H4 (cell line): ENCODE data around the gene PTER. TPM values are rescaled to one million over a fixed set of nuclear protein-coding genes. Genes with fewer than 3 reads are reported as not detected.
A peak's percentile ranks its signal among the peaks of the same experiment; 100 is the strongest.

Experiments
- DNase-seq: peaks from one replicate; pipeline ENCODE4 v3.0.0-alpha.2; 2015; ENCODE audit warnings: low spot score
- total RNA-seq: library from RNA; depleted of rRNA; stranded (reverse); fragments of >200 nt; shearing (Covaris generic); gene quantifications from 2 replicates; pipeline ENCODE4 v1.2.3, GENCODE V29; 2014; rRNA removed

Gene PTER, protein sequence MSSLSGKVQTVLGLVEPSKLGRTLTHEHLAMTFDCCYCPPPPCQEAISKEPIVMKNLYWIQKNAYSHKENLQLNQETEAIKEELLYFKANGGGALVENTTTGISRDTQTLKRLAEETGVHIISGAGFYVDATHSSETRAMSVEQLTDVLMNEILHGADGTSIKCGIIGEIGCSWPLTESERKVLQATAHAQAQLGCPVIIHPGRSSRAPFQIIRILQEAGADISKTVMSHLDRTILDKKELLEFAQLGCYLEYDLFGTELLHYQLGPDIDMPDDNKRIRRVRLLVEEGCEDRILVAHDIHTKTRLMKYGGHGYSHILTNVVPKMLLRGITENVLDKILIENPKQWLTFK
- 0.14 TPM in 1 of 2 replicates, not detected in the other for total RNA-seq

DNA sequence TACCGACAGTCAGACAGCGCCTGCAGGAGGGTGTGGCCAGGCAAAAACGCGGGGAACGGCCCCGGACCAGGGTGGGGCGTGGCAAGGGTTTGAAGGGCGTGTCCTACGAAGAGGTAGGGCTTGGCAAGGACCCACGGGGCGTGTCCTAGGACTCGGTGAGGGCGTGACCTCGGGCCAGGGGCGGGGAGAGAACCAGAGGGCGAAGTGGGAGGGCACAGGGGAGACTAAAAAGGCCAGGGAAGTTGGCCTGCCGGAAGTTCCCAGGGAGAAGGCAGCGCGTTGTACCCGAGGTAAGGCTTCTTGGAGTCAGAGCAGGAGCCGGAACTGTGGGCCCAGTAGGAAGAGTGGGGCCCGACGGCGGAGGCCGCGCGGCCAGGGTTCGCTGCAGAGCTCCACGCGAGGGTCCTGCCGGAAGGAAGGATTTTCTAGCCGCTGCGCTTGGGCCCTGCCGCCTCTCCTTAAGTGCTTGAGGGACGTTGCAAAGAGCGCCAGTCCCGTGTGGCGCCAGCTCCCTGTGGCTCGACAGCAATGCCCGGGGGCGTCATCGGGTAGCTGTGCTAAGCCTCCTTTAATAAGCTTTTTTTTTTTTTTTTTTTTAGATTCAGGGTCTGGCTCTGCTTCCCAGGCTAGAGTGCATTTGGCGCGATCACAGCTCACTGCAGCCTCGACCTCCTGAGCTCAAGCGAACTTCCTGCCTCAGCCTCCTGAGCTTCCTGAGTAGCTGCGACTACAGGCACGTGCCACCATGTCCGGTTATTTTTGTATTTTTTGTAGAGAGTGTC, at the start of gene PTER:
Gene PTER, plus strand, starts transcription at position 253 of the 782 bp plus-strand sequence. CDS start 47,375 bp downstream, outside the sequence.
- DNase-seq: peak; percentile 2

DNA sequence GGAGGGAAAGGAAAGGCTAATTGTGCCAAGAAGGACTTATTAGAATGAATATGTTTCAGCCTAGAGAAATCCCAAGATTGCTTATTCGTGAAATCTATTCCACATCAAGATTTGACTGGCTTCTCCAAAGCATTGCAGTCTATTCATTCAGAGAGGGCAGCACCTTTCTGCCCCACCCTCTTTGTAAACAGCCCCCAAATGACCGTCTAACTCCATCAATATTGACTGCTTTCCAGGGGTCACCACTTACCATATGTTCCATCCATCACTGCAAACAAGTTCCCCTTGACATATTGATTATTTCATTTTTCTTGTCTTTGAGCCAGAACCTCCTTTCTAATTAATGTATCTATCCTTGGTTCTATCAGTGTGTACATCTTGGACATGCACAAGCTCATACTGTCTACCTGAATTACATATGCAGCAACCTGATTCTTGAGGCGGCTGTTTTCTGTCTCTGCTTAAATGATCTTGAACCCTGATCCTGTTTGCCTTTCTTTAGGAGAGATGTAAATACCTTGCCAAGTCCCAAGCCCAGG, 44.2 kb upstream of the PTER start:
- no peak for DNase-seq

DNA sequence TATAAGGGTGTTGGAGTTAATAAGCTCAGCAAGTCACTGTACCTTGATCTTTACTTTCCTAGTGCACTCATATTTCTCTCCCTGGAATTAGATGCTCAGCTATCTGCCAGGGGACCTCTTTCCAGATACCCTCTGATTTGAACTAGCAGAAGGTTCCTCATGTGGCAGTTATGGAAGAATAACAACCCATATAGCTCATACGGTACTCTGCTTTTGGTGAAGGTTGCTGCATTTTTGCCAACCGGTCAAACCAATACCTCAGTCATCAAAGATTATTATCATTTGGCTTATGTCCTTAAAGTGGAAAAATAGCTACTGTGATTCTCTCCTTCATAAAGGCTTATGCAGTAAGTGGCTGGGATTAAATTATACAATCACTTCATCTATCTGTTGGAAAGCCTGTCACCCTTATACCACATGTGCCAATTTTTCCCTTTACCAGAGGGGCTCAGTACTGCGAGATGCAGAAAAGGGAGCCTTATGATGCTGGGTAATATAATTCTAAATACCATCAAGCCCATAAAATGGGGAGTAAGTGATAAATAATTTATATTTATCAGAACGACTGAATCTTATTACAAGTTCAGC, 43.4 kb upstream of the PTER start:
- no peak for DNase-seq

DNA sequence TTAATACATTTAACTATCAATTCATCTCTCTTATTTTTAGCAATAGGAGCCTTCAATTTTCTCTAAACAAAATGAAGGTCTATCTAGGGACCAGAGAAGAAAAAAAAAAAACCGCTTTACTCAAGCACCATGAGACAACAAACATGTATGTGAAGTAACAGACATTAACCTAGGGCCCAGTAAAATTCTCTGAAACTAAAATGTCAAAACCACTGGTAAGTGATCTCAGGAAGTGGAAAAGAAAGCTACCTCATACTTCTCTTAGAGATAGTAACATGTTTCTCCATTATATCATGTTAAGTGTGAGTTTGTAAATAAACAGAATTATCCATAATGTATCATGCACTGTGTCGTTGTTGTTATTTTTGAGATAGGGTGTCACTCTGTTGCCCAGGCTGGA, 35.4 kb upstream of the PTER start:
- no peak for DNase-seq

DNA sequence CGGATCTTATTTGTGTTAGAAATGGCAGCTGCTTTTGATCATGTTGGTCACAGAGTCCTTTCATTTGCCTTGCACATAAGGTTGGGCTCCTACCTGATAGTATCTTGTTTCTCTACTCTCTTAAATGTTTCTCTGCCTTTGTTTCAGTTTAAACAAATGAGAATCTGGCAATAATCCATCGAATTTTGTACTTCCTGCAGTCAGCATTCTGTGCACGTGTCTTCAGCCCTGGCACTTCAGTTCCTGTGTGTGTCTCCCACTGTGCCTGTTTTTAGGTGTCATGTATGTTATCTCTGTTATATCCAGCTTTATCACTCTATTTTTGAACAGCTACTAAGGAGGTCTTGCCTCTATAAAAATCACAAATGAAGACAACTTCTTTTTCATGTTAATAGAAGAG, 28.4 kb upstream of the PTER start:
- no peak for DNase-seq

DNA sequence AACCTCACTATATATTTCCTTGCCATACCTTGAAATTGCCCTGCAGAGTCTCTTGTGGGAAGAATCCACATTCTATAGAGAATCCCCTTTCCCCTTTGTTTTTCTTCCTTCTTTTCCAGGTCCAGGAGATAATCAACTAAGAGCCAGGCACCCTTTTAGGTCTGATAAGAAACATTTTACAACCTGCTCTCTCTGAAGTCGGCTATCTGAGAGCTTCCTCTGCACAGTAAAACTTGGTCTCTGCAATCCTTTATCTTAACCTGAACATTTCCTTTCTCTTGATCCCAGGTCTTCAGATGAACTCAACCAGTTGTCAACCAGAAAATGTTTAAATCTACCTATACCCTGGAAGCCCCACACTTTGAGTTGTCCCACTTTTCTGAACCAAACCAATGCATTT, 19.5 kb upstream of the PTER start:
- no peak for DNase-seq

DNA sequence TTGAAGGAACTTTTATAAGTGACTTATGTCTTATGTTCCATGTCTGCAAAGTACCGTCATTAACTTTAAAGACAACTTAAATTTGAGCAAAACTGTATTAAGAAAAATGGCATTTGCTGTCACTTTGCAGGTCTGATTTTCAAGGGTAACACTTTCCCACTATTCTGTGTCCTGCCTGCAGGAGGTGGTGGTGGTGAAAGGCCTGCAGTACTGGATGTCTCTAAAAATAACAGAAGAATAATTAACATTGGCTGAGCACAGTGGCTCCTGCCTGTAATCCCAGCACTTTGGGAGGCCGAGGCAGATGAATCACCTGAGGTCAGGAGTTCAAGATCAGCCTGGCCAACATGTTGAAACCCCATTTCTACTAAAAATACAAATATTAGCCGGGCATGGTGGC, 13.2 kb upstream of the PTER start:
- no peak for DNase-seq

DNA sequence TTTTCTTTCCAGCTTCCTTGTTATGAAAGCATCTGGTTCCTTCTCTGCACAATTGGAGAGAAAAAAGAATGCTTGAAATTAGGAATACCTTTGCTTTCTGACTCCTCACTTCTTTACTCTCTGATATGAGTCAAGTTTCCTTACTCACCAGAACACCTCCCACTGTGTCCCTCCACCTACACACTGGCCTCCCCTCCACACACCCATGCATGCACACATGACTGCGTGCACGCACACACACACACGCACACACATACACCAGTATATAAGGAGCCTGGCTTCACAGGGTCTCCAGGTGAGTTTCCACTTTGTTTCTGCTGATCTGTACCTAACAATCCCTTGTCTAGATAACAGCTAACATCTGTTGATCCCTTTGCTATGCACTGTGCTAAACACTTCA, 11.4 kb upstream of the PTER start:
- DNase-seq: no peak

DNA sequence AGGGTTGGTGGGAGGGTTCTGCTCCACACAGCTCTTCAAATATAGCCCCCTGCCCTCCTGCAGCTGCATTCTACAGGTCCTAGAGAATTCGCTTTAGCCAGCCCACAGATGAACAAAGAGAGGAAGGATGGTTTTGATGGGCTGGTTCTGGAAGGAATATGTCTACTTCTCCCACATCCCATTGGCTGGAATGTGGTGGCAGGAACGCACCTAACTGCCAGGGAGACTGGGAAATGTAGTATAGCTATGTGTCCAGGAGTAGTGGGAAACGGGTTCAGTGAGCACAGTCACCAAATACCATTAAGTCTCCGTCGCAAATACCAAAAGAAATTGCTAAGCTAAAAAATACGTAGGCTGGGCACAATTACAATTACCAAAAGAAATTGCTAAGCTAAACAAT, 7.3 kb upstream of the PTER start:
- no peak for DNase-seq

DNA sequence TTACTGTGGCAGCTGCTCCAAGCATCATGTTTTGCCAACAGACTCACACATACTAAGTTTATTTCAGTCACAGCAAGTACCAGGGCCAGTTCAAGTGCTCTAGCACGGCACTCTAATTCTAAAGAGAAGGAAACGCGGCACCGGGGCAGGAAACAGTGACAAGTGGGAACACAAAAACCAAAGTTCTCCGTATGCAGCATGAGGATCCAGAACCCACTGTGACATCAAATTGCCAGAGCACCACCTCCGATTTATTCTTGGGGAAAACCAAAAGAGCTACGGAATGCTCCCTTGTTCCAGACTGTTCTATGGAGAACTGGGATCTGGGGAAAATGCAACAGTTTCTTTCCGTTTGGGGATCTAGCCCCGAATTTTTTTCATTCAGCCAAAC, 448 bp upstream of the PTER start:
- DNase-seq: no peak

DNA sequence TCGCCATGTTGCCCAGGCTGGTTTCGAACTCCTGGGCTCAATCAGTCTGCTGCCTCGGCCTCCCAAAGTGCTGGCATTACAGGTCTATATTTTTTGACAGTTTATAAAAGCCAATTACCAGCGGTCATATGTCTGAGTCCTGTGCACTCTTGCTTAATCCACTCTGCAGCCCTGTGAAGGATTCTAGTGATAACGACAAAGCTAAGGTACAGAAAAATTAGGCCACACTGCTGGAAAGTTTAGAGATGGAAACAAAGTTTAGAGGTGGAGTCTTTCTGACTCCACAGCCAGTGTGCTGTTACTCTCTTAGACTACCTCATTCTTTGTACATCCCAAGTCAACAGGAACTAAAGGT, 707 bp downstream of the PTER start:
- DNase-seq: no peak

DNA sequence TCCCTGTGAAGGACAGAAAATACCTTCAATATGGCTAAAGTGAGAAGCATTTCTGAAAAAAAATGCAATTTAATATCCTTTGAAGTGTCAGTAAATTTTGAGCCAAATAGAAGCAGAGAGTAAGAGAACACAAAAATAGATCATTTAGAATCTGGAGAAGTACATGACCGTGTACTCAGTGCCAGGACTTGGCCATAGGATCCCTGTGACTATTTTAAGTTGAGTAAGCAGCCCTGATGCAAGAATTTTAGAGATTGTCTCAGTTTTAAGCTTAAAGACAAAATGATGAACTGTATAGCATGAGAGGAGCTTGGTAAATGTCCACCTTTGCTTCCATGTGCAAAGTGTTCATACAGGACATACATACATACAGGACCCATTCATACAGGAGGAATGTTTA, 2.5 kb downstream of the PTER start:
- DNase-seq: no peak

DNA sequence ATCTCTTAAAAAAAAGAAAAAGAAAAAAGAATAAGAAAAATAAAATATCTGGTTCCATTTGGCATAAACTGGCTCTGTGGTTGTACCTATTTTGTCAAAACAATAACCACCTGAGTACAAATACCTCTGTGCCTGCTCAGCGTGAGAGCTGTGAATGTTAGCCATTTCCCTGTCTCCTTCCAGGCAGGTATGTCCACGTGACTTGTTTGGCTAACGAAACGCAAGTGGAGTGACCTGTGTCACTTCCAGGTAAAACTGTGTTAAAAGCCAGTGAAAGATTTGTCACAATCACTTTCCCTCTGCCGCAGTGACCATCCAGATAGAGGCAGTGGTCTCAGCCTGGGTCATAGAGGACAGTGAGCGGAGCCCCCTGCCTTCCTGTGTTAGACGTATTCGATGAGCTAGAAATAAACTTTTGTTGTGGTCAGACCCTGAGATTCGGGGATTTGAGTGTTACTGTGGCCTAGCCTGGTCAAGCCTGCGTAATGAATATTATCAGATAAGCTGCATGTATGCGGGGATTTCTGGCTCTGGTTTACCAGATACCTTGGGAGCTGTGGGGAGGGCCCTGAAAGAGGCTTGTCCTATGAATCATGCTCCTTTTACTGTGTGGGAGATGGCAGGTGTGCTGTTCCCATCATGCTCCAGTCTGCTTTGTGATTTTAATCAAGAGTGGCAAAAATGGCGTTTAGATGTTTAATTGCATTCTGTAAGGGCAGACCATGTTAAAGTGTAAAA, 3.8 kb downstream of the PTER start:
- no peak for DNase-seq

DNA sequence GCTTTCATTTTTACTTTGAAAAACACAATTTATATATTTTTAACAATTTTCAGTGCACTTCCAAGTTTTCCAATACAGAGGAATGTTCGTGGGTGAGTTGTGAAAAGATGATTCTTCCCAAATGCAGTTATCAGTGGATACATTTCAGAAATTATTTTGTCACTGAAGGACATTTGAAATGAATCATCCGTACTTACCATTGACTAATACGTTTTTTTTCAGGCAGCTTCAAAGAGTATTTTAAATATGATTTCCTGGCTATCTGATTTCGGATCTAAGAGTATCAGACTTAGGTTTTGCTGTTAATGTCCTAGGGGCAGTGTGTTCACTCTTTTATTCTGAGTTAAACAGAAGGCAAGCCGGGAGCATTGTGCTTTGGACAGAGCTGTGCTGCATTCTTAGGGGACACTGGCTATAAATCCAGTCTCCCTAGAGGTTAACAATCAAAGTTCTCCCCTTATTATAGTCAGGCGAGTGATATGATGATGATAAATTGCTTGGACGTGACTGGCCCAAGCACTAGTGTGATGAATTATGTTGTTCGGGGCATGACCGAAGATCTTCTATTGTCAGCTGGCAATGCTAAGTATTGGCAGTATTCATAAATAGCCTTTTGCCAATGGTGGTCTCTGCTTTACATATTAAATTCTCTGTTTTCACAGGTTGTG, 4.5 kb downstream of the PTER start:
- no peak for DNase-seq

DNA sequence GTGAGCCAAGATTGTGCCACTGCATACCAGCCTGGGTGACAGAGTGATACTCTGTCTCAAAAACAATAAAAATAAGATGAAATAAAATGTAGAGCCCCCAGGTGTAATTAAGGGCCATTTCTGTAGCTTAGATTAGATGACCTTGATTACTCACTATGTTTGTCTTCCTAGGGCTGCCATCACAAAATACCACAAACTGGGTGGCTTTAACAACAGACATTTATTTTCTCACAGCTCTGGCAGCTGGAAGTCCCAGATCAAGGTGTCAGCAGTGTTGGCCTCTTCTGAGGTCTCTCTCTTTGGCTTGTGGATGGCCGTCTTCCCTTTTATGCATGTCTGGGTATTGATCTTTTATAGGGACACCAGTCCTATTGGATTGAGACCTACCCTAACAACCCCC, 6.1 kb downstream of the PTER start:
- no peak for DNase-seq

DNA sequence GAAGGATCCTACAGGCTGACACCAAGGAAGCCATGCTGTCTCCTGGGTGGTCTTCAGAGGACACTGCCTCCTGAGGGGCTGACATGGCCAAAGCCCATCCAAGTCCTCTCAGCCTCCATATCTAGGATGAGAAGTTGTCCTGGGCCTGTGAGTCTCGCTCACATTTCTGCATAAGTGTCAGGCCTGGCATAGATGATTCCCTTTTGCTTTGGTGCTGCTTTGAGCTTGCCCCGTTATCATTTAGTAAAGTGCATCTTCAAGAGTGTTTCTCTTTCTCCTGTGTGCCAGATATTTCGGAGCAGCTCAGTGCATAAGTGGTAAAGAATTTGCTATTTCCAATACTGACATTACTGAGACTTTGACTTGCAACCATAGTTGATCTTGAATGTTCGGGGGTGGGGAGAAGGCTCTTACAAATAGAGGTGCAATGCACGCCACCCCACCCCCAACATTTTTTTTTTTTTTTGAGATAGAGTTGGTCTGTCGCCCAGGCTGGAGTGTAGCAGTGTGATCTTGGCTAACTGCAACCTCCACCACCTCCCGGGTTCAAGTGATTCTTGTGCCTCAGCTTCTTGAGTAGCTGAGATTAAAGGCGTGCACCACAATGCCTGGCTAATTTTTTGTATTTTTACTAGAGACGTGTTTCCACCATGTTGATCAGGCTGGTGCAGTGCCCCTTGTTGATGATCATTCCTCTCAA, 9.1 kb downstream of the PTER start:
- DNase-seq: no peak

DNA sequence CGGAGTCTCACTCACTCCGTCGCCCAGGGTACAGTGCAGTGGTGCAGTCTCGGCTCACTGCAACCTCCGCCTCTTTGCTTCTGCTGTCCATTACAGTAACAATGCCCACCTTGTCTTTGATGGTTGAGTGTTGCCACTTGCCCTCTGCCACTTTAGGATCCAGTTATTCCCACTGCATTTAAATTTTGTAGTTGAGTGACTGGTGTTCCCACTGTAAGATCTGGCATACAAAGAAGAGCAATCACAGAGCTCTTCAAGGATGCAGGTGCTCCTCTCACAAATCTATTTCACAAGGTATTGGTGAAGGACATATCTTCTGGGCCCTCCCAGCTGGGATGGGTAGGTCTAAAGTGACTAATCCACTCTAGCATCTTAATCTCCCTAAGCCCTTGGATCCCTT, 12.6 kb downstream of the PTER start:
- no peak for DNase-seq

DNA sequence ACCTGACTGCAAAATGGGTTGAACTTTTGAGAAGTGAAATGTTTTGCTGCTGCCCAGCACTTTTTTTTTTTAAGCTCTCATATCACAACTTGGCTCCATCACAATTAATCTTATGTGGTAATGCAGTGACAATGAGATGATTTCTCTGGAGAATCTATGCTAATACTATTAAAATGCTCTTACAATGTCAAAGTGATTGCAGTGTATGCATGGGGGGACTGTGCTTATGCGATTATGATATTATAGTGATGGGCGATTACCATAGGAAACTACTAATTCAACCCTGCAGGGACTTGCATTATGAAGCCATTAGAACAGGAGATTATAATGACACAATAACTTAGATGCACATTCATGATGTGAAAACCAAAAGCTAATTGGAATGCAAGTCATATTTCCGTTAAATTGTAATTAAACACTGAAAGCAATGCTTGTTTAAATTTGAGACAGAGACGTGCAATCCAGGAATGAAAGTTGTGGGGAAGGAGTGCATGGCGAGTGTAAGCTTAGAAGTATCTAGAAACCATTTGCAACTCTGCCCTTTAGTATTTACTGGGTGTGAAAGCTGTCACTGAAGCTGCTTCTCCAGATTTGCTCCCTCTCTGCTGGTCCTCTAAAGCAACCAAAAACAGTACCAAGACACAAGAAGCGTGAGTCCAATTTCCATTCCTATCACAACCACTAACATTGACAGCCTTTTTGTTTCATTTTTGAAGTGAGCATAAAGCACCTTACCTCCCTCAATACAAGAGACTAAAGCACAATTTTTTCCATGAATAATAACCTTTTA, 21.6 kb downstream of the PTER start:
- DNase-seq: no peak

DNA sequence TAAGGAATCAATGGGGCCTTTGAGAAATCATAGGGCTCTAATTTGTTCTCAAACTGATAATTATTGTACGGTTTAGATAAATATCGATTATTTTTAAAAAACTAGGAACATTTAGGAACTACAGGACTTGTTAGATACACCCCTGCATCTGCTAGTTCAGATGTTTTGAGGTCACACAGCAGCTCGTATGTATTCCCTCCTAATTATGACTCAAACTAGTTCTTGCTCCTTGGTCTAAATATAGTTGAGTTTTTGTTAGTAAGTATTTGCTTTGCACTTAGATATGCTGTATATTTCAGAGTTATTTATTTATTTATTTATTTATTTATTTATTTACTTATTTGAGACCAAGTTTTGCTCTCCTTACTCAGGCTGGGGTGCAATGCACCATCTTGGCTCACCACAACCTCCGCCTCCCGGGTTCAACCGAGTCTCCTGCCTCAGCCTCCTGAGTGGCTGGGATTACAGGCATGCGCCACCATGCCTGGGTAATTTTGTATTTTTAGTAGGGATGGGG, 22.7 kb downstream of the PTER start:
- DNase-seq: no peak

DNA sequence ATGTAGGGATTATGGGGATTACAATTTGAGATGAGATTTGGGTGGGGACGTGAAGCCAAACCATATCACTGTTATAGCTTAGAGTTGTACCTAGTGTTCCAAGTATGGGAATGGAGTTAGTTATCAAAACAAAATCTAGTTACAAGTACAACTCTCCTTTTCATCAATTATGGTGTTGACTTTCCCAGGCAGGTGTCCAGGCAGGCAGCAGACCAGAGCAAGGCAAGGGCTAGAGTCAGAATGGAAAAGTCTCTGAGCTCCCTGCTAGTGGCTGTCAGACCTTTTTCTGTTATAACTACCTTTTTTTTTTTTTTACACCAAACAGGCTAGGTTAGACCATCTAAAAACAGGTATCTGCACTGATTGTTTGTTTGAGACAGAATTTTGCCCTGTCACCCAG, 29.2 kb downstream of the PTER start:
- no peak for DNase-seq
